Nephron (organoid): ENCODE data around the gene SHB.

Experiments
- H3K27ac Mint-ChIP-seq, 3 experiments: 2 replicates each; pipeline ENCODE4 v1.8.0; 2020; ENCODE audit warnings: mixed read lengths in 3 of 3, mild to moderate bottlenecking in 2 of 3, moderate library complexity in 1 of 3
- H3K27me3 Mint-ChIP-seq: 2 replicates; pipeline ENCODE4 v1.8.0; 2021; ENCODE audit warnings: low read depth, mild to moderate bottlenecking, moderate library complexity, mixed read lengths
- H3K36me3 Mint-ChIP-seq: 2 replicates; pipeline ENCODE4 v1.8.0; 2020; ENCODE audit warnings: low read depth, mixed read lengths
- H3K4me1 Mint-ChIP-seq: 2 replicates; pipeline ENCODE4 v1.8.0; 2020; ENCODE audit warnings: mixed read lengths
- H3K4me3 Mint-ChIP-seq, 3 experiments: 2 replicates each; pipeline ENCODE4 v1.8.0; 2020; ENCODE audit warnings: mild to moderate bottlenecking in 3 of 3, mixed read lengths in 3 of 3, moderate library complexity in 2 of 3
- H3K9me3 Mint-ChIP-seq: 2 replicates; pipeline ENCODE4 v1.8.0; 2020; ENCODE audit warnings: mixed read lengths
- TF ChIP-seq, protein P1 (sequence below), 3 experiments: fragments of 200-600 bp; sonication (generic); IDR thresholded peaks; one replicate each; pipeline ENCODE4 v1.5.0; 2021; ENCODE audit warnings: antibody characterized with exemption in 3 of 3; ENCODE audit not compliant: unreplicated experiment in 3 of 3

Gene SHB

DNA sequence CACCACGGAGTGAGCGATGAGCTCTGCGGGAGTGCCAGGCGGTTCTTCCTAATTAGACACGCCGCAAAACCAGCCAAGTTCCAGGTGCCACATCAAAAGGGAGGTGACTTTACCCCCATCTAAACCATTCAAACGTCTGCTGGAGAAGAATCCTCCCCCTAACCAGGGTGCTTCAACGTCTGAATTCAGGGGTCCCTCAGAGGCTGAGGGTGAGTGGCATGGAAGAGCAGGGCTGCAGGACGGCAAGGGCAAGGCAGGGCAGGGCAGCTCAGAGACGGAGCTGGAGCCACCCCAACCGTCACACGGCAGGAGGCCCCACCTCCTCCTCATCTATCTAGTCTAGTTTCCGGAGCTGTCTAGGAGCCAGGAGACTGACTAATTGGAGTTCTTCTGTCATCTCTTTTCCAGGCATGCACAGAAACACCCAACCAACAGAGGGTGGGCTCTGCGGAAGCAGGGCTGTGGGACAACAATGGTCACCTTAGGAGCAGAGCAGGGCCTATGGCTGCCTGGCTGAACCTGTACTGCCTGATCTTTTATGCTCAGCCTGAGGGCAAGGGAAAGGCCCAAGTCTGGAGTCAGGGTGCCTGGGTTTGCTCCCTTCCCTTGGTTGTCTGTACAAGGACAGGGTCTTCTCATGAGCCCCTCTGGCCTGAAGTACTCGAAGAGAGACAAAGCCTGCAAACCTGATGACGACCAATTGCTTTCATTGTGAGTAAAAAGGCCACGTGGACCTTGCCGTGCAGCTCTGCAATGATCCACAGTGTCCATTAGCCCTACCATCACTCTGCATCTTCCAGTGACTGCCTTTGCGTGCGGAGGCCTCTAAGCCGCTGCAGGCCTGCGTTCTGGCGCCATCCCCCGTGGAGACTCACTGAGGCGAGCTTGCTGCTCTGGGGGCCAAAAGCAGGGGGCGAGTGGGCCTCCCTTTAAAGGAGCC, 84.1 kb downstream of the SHB start:
- Mint-ChIP-seq H3K9me3 (no peaks in the 10 kb centered on the region), H3K4me3 (no peak overlapping the region), H3K27me3 (peaks cover 7% of the 10 kb centered on the region), H3K27ac (peak overlapping the region; percentile 27 to 72 (median 45)), H3K36me3 (no peaks in the 10 kb centered on the region), H3K4me1 (peaks cover 52% of the 10 kb centered on the region)
- TF ChIP-seq, protein P1, sequence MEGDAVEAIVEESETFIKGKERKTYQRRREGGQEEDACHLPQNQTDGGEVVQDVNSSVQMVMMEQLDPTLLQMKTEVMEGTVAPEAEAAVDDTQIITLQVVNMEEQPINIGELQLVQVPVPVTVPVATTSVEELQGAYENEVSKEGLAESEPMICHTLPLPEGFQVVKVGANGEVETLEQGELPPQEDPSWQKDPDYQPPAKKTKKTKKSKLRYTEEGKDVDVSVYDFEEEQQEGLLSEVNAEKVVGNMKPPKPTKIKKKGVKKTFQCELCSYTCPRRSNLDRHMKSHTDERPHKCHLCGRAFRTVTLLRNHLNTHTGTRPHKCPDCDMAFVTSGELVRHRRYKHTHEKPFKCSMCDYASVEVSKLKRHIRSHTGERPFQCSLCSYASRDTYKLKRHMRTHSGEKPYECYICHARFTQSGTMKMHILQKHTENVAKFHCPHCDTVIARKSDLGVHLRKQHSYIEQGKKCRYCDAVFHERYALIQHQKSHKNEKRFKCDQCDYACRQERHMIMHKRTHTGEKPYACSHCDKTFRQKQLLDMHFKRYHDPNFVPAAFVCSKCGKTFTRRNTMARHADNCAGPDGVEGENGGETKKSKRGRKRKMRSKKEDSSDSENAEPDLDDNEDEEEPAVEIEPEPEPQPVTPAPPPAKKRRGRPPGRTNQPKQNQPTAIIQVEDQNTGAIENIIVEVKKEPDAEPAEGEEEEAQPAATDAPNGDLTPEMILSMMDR (IDR thresholded peaks at IDR 0.05; ENCODE audit: unreplicated experiment in 3 of 3), result no peak

DNA sequence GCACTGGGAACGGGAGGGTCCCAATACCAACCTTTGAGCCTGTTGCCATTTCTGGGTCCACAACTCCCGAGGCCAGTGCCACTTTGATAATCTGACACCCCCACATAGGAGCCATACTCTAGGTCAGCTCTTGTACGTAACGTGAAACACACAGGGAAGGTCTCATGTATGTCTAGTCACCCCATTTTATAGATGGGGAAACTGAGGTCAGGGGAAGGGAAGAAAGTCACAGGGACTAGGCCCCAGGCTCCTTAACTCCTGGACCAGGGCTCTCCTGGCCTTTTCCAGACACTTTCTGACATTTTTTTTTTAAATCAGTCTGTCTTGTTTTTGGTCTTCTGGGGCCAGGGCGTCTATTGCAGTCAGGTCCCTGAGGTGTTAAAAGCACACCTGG, 84.8 kb downstream of the SHB start:
- peak overlapping the region in 2 of 3 experiments; percentile 27 to 61 for H3K27ac Mint-ChIP-seq
- TF ChIP-seq, protein P1 (IDR thresholded peaks at IDR 0.05; ENCODE audit: unreplicated experiment in 3 of 3), result no peak
- no peaks in the 10 kb centered on the region for H3K9me3 Mint-ChIP-seq
- H3K4me1 Mint-ChIP-seq, result peaks cover 54% of the 10 kb centered on the region
- H3K4me3 Mint-ChIP-seq, result no peak overlapping the region
- H3K36me3 Mint-ChIP-seq, result no peaks in the 10 kb centered on the region
- peaks cover 7% of the 10 kb centered on the region for H3K27me3 Mint-ChIP-seq

DNA sequence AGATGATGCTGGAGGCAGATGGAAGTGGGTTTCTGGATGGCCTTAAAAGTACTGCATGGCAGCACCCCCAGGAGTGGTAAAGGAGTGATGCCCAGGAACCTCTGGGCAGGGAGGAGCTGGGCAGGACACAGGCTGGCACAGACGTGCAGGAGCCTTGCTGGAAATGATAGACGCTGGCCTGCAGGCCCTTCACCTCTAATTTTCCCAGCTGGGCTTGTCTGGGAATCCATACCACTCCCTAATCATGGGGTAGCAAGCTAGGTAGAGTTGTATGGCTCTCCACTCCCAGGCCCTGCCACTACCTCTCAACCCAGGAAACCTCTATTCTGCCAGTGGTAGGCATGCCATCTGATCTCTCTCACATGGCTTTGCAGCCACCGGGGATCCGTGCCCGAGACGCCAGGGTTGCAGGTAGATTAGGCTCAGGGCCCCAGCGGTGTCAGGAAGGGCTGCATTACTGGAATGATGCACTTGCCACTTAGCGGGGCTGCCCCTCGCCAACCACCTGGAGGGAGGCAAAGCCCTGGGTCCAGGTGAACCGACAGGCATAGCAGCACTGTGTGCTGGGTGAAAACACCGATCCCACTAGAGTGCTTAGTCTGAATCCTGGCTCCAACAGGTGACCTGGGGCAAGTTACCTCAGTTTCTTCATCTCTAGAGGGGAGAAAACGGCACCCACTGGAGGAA, 85.5 kb downstream of the SHB start:
- Mint-ChIP-seq H3K36me3 (no peaks in the 10 kb centered on the region), H3K27me3 (peaks cover 7% of the 10 kb centered on the region), H3K4me3 (no peak overlapping the region), H3K9me3 (no peaks in the 10 kb centered on the region), H3K4me1 (peaks cover 53% of the 10 kb centered on the region), H3K27ac (peak overlapping the region in 1 of 3 experiments; percentile 26)
- TF ChIP-seq, protein P1 (IDR thresholded peaks at IDR 0.05; ENCODE audit: unreplicated experiment in 3 of 3), result no peak

DNA sequence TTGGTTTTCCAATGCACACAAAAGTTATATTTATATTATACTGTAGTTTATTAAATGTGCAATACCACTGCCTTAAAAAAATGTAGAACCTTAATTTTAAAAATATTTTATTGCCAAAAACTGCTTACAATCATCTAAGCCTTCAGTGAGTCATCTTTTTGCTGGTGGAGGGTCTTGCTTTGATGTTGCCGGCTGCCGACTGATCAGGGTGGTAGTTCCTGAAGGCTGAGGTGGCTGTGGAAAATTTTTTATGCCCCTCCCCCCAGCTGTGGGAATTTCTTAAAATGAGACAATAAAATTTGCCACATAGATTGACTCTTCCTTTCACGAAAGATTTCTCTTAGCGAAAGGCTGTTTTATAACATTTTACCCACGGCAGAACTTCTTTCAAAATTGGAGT, 89.2 kb downstream of the SHB start:
- TF ChIP-seq, protein P1 (IDR thresholded peaks at IDR 0.05; ENCODE audit: unreplicated experiment in 3 of 3), result no peak
- Mint-ChIP-seq H3K27ac (peak overlapping the region; percentile 28 to 81 (median 64)), H3K9me3 (no peaks in the 10 kb centered on the region), H3K4me3 (no peak overlapping the region), H3K27me3 (peaks cover 7% of the 10 kb centered on the region), H3K4me1 (peaks cover 50% of the 10 kb centered on the region), H3K36me3 (no peaks in the 10 kb centered on the region)

DNA sequence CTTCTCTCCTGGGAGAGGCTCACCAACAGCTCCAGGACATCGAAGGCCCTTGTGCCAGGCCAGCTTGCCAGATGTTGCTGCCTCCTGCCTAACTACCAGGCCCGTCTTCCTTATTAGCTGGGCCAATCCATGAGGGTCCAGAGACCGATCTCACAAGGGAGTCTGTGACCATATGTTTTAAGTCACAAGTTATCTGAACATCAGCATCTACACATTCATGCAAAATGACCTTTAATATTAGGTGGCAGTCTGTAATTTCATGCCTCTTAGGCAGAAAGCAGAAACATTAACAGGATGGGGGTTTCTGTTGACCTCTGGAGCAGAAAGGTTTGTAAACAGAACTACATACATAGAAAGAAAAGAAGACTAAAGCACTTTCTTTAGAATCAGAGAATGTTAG, 90.0 kb downstream of the SHB start:
- no peaks in the 10 kb centered on the region for H3K9me3 Mint-ChIP-seq

More for the DNA sequence above, 90.0 kb downstream of the SHB start:
- Mint-ChIP-seq H3K27ac (peak overlapping the region; percentile 41 to 88 (median 61)), H3K4me3 (no peak overlapping the region), H3K4me1 (peaks cover 46% of the 10 kb centered on the region), H3K36me3 (peaks cover 5% of the 10 kb centered on the region), H3K27me3 (peaks cover 7% of the 10 kb centered on the region)
- TF ChIP-seq, protein P1 (IDR thresholded peaks at IDR 0.05; ENCODE audit: unreplicated experiment in 3 of 3), result no peak
